ENCODE data around the gene PHLDB2.

PHLDB2 gene

GRCh38 chr3:111819927-111820326, 39.1 kb upstream of the PHLDB2 start:
- TF ChIP-seq, protein P1, sequence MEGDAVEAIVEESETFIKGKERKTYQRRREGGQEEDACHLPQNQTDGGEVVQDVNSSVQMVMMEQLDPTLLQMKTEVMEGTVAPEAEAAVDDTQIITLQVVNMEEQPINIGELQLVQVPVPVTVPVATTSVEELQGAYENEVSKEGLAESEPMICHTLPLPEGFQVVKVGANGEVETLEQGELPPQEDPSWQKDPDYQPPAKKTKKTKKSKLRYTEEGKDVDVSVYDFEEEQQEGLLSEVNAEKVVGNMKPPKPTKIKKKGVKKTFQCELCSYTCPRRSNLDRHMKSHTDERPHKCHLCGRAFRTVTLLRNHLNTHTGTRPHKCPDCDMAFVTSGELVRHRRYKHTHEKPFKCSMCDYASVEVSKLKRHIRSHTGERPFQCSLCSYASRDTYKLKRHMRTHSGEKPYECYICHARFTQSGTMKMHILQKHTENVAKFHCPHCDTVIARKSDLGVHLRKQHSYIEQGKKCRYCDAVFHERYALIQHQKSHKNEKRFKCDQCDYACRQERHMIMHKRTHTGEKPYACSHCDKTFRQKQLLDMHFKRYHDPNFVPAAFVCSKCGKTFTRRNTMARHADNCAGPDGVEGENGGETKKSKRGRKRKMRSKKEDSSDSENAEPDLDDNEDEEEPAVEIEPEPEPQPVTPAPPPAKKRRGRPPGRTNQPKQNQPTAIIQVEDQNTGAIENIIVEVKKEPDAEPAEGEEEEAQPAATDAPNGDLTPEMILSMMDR (conservative IDR thresholded peaks at IDR 0.05; ENCODE audit: low read depth), result no peak
- POLR2A ChIA-PET (ENCODE audit: low non-redundant PET), result no interaction called here
- CTCF ChIA-PET, result no interaction called here
- no peak overlapping the region for H3K27ac ChIP-seq
- no peak for DNase-seq (ENCODE audit: low spot score)

GRCh38 chr3:111820651-111821050, 38.4 kb upstream of the PHLDB2 start:
- DNase-seq (ENCODE audit: low spot score), result no peak
- ChIA-PET CTCF (no interaction called here), POLR2A (ENCODE audit: low non-redundant PET) (no interaction called here)
- TF ChIP-seq, protein P1 (conservative IDR thresholded peaks at IDR 0.05; ENCODE audit: low read depth), result no peak
- no peak overlapping the region for H3K27ac ChIP-seq

GRCh38 chr3:111821891-111822290, 37.2 kb upstream of the PHLDB2 start:
- CTCF ChIA-PET, result no interaction called here
- DNase-seq (ENCODE audit: low spot score), result no peak
- H3K27ac ChIP-seq, result no peak overlapping the region
- TF ChIP-seq, protein P1 (conservative IDR thresholded peaks at IDR 0.05; ENCODE audit: low read depth), result no peak
- POLR2A ChIA-PET (ENCODE audit: low non-redundant PET), result no interaction called here

DNA sequence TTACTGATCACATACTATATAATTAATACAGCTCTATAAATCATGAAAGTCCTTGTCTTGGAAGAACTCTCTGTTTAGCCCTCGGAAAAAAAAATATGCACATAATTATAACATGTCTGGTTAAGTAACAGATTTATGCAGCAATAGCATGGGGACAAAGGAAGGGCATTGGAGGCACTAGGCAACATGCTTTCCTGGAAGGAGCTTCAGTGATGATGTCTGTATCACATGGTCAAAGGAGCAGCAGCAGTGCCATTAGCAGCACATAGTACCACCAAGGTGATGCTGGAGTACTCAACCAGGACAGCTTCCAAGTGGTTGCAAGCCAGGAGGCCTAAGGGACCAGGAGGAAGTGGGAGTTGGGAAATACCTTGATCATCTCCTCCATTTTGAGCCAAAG, 36.3 kb upstream of the PHLDB2 start:
- H3K27ac ChIP-seq, result no peak overlapping the region
- ChIA-PET CTCF (interaction anchor here (0.9 kb wide), 1 partner anchor 13 kb away, joined by 3 read pairs; no protein-coding TSS in a partner anchor), POLR2A (ENCODE audit: low non-redundant PET) (no interaction called here)
- no peak for DNase-seq (ENCODE audit: low spot score)
- TF ChIP-seq, protein P1 (conservative IDR thresholded peaks at IDR 0.05; ENCODE audit: low read depth), result no peak

GRCh38 chr3:111823341-111823855, 35.7 kb upstream of the PHLDB2 start:
- CTCF ChIA-PET, result interaction anchor here (0.9 kb wide), 1 partner anchor 12 kb away, joined by 3 read pairs; no protein-coding TSS in a partner anchor
- no peak for DNase-seq (ENCODE audit: low spot score)
- POLR2A ChIA-PET (ENCODE audit: low non-redundant PET), result no interaction called here

DNA sequence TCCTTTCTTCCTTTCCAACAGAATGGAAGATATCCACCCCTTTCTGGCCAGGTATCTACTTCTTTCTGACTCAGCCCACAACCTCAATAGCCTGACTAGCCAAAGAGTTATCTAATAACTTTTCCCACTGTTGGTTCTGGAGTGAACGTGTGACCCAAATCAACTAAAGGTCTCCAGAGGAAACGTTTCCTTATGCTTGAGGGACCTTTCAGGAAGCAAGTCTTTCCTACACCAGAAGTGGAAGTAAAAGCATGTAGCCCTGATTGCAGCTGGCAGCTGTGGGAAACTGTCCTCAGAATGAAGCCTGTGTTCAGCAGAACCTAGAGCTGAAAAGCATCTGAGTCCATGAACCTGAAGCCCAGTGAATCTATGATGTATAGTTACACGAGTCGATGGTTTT, 34.7 kb upstream of the PHLDB2 start:
- POLR2A ChIA-PET (ENCODE audit: low non-redundant PET), result no interaction called here
- CTCF ChIA-PET, result no interaction called here
- TF ChIP-seq, protein P1 (conservative IDR thresholded peaks at IDR 0.05; ENCODE audit: low read depth), result no peak
- no peak overlapping the region for H3K27ac ChIP-seq
- no peak for DNase-seq (ENCODE audit: low spot score)

More at GRCh38 chr3:111823341-111823855, 35.7 kb upstream of the PHLDB2 start:
- TF ChIP-seq, protein P1 (conservative IDR thresholded peaks at IDR 0.05; ENCODE audit: low read depth), result no peak
- no peak overlapping the region for H3K27ac ChIP-seq

Data from RWPE1 (cell line).